GF-D8 (cell line): ENCODE results near the gene CORO1A.
"Not testable (repeated sequence)": the region's sequence is repeated elsewhere in the genome, so short reads cannot be mapped to it uniquely, and the experiment has no call there.

Experiments used
- DNase-seq: peaks from one replicate; lab custom pipeline; 2025; lab: John Stamatoyannopoulos, UW

CORO1A gene

GRCh38 chr16:30170145-30170544, 13.3 kb upstream of the CORO1A start:
- DNase-seq = not testable (repeated sequence)

- DNase-seq = no peak
Observed at GRCh38 chr16:30173054-30173453, 10.3 kb upstream of the CORO1A start.

DNA sequence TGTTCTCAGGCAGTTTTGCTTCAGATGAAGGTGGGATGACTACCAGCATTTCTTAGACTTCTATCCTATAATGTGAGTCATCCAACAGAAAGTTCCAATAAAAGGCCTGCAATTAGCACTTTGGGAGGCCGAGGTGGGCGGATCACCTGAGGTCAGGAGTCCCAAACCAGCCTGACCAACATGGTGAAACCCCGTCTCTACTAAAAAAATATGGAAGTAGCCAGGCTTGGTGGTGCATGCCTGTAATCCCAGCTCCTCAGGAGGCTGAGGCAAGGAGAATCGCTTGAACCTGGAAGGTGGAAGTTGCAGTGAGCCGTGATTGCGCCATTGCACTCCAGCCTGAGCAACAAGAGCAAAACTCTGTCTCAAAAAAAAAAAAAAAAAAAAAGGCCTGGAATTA, 6.5 kb upstream of the CORO1A start:
- not testable (repeated sequence) for DNase-seq

- no peak for DNase-seq
Observed at GRCh38 chr16:30179195-30179594, 4.2 kb upstream of the CORO1A start.

DNA sequence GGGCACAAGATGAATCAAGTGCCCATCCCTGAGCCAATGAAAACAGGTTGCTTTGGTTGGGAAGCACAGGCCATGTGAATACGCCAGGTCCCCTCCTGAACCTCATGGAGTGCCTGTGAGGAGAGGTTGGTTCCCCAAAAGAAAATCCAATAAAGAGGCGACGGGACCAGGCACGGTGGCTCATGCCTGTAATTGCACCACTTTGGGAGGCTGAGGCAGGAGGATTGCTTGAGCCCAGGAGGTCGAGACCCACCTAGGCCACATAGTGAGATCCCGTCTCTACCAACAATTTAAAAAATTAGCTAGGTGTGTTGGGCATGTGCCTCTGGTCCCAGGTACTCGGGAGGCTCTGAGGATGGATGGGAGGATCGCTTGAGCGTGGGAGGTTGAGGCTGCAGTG, 3.5 kb upstream of the CORO1A start:
- no peak for DNase-seq

- DNase-seq = no peak
Observed at GRCh38 chr16:30180741-30181140, 2.7 kb upstream of the CORO1A start.

- peak; percentile 77 for DNase-seq
Observed at GRCh38 chr16:30184096-30184890, 891 bp downstream of the CORO1A start.

- DNase-seq = peak; percentile 75
Observed at GRCh38 chr16:30184891-30185682, 1.7 kb downstream of the CORO1A start.

DNA sequence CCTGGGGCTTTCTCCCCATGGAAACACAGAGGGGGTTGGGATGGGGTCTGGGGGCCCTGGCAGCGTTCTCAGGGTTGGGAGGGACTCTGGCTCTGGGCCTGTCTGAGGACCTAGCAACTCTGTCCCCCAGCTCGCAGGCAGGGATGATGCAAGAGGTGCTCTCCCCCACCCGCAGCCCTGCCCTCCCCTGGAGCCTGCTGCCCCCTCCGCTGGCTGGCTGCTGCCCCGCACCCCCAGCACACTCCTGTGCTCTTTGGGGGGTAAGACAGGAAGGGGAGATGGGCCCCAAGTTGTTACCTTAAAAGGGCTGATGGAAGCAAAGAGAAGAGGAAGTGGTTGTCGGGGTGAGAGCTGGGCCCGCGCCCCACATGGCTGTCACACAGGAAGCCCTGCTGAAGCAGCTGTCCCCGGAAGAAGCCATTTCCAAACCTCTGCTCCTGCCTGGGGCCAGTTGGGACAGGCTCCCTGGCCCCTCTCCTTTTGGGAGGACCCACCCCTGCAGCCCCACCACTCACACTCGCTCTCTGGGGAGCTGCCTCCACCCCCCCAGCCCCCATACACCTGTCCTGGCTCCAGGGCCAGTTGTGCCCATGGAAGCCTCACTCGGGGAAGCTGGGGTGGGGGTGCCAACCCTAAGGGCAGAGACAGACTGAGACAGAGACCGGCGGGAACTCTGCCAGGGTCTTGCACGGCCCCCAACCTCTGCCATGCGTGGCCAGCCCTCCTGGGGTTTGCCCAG, 2.5 kb downstream of the CORO1A start:
- peak; percentile 98 for DNase-seq

DNA sequence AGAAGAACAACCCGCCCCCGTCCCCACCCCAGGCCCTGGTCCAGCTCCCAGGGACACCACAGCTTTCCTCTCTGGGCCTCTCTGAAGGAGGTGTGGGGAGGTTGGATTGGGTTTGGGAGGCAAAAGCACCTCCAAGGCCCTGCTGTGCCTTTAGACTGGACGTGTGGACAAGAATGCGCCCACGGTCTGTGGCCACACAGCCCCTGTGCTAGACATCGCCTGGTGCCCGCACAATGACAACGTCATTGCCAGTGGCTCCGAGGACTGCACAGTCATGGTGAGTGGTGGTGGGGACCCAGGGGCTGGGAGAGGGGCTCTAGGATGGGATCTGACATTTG, 3.0 kb downstream of the CORO1A start:
- no peak for DNase-seq

DNA sequence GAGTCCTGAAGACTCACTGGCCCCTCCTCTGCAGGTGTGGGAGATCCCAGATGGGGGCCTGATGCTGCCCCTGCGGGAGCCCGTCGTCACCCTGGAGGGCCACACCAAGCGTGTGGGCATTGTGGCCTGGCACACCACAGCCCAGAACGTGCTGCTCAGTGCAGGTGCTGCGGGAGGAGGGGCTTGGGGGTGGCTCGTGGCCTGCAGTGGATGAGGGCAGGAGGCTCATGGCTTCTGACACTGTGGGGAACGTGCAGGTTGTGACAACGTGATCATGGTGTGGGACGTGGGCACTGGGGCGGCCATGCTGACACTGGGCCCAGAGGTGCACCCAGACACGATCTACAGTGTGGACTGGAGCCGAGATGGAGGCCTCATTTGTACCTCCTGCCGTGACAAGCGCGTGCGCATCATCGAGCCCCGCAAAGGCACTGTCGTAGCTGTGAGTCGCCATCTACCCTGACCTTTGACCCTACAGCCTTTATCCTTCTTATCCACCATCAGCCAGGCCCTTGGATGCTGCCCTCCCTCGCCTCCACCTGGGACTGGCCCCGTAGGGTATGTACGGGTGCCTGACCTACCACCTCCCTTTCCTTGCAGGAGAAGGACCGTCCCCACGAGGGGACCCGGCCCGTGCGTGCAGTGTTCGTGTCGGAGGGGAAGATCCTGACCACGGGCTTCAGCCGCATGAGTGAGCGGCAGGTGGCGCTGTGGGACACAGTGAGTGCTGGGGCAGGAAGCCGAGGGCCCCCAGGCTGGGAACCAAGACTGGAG, 3.6 kb downstream of the CORO1A start:
- no peak for DNase-seq

- no peak for DNase-seq
Observed at GRCh38 chr16:30187556-30187865, 4.1 kb downstream of the CORO1A start.

DNA sequence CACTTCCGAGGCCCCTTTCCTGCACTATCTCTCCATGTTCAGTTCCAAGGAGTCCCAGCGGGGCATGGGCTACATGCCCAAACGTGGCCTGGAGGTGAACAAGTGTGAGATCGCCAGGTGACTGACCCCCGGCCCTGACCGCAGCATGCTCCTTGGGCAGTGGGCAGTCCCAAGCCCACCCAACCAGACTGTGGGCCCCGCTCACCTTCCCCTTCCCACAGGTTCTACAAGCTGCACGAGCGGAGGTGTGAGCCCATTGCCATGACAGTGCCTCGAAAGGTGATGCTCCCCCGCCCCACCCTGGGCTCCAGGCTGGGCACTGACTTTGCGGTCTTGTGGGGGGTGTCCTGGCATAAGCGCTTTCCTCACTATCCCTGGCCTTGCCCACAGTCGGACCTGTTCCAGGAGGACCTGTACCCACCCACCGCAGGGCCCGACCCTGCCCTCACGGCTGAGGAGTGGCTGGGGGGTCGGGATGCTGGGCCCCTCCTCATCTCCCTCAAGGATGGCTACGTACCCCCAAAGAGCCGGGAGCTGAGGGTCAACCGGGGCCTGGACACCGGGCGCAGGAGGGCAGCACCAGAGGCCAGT, 4.7 kb downstream of the CORO1A start:
- DNase-seq = no peak

GRCh38 chr16:30191158-30191557, 7.8 kb downstream of the CORO1A start:
- DNase-seq = not testable (repeated sequence)

DNA sequence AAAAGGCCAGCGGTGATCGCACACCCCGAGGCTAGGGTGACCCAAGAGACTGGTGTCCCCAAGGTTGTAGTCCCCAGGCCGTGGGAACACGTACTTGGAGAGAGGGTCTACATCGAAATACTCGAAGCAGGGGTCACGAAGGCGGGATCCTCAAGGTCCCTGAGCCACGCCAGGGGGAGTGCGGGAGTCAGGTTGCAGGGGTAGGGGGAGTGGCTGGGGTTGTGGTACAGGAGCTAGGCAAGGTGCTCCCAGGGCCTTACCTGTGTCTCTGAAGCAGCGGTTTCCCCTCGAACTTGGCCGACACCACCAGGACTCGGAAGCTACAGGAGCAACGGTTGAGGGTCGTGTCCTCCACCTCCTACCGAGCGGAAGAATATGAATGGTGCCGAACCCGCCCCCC, 9.7 kb downstream of the CORO1A start:
- not testable (repeated sequence) for DNase-seq

DNA sequence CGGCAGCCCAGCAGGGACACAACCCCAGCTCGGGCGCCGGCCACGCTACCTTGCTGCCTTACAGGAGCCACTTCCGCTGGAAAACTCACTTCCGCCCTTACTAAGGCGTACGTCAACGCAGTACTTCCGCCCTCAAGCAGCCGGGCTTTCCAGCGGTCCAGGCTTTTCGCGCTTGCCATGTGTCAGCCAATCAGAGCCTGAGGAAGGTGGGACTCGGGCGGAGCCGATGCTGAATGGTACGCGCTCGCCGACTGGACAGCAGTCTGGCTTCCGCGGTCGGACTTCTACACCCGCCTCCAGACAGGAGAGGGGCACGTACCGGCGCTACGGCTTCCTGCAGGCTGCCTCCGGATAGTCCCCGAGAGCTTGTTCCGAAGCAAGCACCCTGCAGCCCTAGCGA, 10.2 kb downstream of the CORO1A start, which contains the start of the genes BOLA2B and SLX1A:
TSS of gene BOLA2B (minus strand) at position 52 of the 400 bp plus-strand sequence. CDS start 71 bp downstream, outside the sequence.
TSS of gene SLX1A (plus strand) at position 261 of the 400 bp plus-strand sequence. CDS start 210 bp downstream, outside the sequence.
- DNase-seq = not testable (repeated sequence)

GRCh38 chr16:30194172-30194925, 10.9 kb downstream of the CORO1A start:
- not testable (repeated sequence) for DNase-seq

DNA sequence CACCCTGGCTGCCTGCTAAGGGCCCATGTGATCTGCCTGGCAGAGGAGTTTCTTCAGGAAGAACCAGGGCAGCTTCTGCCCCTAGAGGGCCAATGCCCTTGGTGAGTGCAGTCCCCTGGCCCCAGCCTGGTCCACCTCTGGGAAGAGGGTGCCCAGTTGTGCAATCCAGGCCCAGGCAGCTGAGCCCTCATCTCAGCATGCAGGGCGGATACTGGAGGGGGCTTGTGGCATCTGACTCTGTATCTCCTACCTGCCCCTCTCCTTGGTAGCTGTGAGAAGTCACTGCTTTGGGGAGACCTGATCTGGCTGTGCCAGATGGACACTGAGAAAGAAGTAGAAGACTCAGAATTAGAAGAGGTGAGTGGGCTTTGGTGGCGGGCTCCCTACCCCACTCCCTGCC, 13.6 kb downstream of the CORO1A start:
- not testable (repeated sequence) for DNase-seq

GRCh38 chr16:30199049-30199448, 15.6 kb downstream of the CORO1A start, which contains the start of gene SULT1A3:
SULT1A3 (plus strand) TSS chr16:30199255; CDS start chr16:30200729, 1,474 bp downstream.
- not testable (repeated sequence) for DNase-seq

- DNase-seq = not testable (repeated sequence)
Observed at GRCh38 chr16:30199608-30200343, 16.4 kb downstream of the CORO1A start.
